ENCODE measurements around the gene TRIM42.

- TF ChIP-seq, protein P1, sequence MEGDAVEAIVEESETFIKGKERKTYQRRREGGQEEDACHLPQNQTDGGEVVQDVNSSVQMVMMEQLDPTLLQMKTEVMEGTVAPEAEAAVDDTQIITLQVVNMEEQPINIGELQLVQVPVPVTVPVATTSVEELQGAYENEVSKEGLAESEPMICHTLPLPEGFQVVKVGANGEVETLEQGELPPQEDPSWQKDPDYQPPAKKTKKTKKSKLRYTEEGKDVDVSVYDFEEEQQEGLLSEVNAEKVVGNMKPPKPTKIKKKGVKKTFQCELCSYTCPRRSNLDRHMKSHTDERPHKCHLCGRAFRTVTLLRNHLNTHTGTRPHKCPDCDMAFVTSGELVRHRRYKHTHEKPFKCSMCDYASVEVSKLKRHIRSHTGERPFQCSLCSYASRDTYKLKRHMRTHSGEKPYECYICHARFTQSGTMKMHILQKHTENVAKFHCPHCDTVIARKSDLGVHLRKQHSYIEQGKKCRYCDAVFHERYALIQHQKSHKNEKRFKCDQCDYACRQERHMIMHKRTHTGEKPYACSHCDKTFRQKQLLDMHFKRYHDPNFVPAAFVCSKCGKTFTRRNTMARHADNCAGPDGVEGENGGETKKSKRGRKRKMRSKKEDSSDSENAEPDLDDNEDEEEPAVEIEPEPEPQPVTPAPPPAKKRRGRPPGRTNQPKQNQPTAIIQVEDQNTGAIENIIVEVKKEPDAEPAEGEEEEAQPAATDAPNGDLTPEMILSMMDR (conservative IDR thresholded peaks at IDR 0.05; ENCODE audit: low read depth, low read length), result no peak
- TF ChIP-seq EZH2 (IDR thresholded peaks at IDR 0.05; ENCODE audit: borderline replicate concordance, low read depth, low read length, poor library complexity, severe bottlenecking), result no peak
Measured at GRCh38 chr3:140711390-140712035, 33.6 kb downstream of the TRIM42 start.

All from A673 (cell line).